Measurements from ENCODE around the gene FBXL20. TPM values are rescaled to one million over a fixed set of nuclear protein-coding genes. Genes with fewer than 3 reads are reported as not detected.
"Not testable (repeated sequence)": the region's sequence is repeated elsewhere in the genome, so short reads cannot be mapped to it uniquely, and the experiment has no call there.

The FBXL20 gene
- total and polyA plus RNA-seq, 4 donors, result 1.6 to 8.4 (median 5.2) TPM

DNA sequence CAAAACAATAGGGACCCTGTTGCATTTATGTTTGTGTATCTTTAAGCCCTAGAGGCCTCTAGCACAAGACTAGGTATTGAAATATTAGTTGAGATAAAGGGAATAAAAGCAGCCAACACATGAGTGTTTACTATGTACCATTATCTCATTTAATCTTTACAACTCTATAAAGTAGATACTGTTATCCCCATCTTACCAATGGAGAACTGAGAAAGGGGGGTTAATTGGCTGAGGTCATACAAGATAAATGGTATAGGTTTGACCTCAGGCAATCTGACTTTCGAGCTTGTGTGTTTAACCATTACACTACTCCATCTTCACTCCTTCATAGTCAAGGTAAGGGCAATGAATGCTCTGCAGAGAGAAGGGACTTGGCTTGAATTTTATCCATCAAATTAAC, 149.4 kb downstream of the FBXL20 start:
- H3K27me3 ChIP-seq (ENCODE audit: control insufficient read depth in 4 of 4, insufficient read depth in 4 of 4, low read length in 3 of 4), result no peaks in the 10 kb centered on the region
- DNase-seq (ENCODE audit: low spot score), result no peak
- no peak overlapping the region for H3K27ac ChIP-seq (ENCODE audit: low read depth in 1 of 2, low read length in 2 of 2)
- 93% methylated on average over 1 of the region's 1 CpG for WGBS
- no peak overlapping the region for H3K9ac ChIP-seq (ENCODE audit: low read depth in 1 of 2, low read length in 2 of 2)
- H3K36me3 ChIP-seq (ENCODE audit: control insufficient read depth in 4 of 4, insufficient read depth in 3 of 4, low read depth in 1 of 4, low read length in 3 of 4), result peaks cover 0 to 8% (median 4%) of the 10 kb centered on the region in 4 donors
- no peak overlapping the region for H3K4me3 ChIP-seq (ENCODE audit: low read depth in 1 of 3, low read length in 3 of 3)
- H3K9me3 ChIP-seq (ENCODE audit: control insufficient read depth in 4 of 4, low read length in 3 of 4), result no peaks in the 10 kb centered on the region
- peaks cover under 1 to 18% (median 5%) of the 10 kb centered on the region in 4 donors for H3K4me1 ChIP-seq (ENCODE audit: control insufficient read depth in 4 of 4, insufficient read depth in 4 of 4, low read length in 3 of 4)
- TF ChIP-seq RAD21 (IDR thresholded peaks at IDR 0.05), result no peak
- no peak for TF ChIP-seq NR2F2 (IDR thresholded peaks at IDR 0.05)
- TF ChIP-seq, protein P1, sequence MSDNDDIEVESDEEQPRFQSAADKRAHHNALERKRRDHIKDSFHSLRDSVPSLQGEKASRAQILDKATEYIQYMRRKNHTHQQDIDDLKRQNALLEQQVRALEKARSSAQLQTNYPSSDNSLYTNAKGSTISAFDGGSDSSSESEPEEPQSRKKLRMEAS (IDR thresholded peaks at IDR 0.05), result no peak

DNA sequence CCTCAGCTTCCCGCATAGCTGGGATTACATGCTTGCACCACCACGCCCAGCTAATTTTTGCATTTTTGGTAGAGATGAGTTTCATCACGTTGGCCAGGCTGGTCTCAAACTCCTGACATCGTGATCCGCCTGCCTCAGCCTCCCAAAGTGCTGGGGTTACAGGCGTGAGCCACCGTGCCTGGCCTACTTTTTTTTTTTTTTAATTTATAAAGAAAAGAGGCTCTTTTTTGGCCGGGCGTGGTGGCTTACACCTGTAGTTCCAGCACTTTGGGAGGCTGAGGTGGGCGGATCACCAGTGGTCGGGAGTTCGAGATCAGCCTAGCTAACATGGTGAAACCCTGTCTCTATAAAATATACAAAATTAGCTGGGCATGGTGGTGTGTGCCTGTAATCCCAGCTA, 151.3 kb downstream of the FBXL20 start:
- H3K9ac ChIP-seq (ENCODE audit: low read depth in 1 of 2, low read length in 2 of 2); H3K36me3 ChIP-seq (ENCODE audit: control insufficient read depth in 4 of 4, insufficient read depth in 3 of 4, low read depth in 1 of 4, low read length in 3 of 4); DNase-seq (ENCODE audit: low spot score); H3K27ac ChIP-seq (ENCODE audit: low read depth in 1 of 2, low read length in 2 of 2); H3K9me3 ChIP-seq (ENCODE audit: control insufficient read depth in 4 of 4, low read length in 3 of 4); H3K4me3 ChIP-seq (ENCODE audit: low read depth in 1 of 3, low read length in 3 of 3); H3K27me3 ChIP-seq (ENCODE audit: control insufficient read depth in 4 of 4, insufficient read depth in 4 of 4, low read length in 3 of 4); H3K4me1 ChIP-seq (ENCODE audit: control insufficient read depth in 4 of 4, insufficient read depth in 4 of 4, low read length in 3 of 4): not testable (repeated sequence)
- WGBS, result 96% methylated on average over 12 of the region's 12 CpGs

DNA sequence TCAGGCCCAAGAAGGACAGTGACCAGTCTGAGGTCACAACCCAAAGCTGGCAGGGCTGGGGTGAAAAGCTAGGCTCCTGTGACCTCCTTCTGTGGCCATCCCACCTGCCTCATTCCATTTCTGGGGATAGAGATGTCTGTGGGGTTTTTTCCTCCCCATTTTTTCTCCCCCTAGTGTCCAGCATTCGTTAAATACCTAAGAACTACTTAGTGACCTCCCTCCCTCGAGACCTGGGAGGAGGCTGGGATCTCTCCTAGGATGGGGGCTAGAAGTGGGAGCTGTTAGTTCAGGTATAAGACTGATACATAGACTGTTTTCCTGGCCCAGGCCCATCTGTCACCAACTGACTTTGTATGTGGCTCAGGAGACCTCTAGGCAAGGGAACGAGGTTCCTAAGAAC, 155.2 kb downstream of the FBXL20 start:
- Histone ChIP-seq H3K36me3 (ENCODE audit: control insufficient read depth in 4 of 4, insufficient read depth in 3 of 4, low read depth in 1 of 4, low read length in 3 of 4) (no peaks in the 10 kb centered on the region), H3K4me3 (ENCODE audit: low read depth in 1 of 3, low read length in 3 of 3) (no peak overlapping the region), H3K9ac (ENCODE audit: low read depth in 1 of 2, low read length in 2 of 2) (no peak overlapping the region), H3K4me1 (ENCODE audit: control insufficient read depth in 4 of 4, insufficient read depth in 4 of 4, low read length in 3 of 4) (peaks cover 0 to 4% (median 0%) of the 10 kb centered on the region in 4 donors), H3K9me3 (ENCODE audit: control insufficient read depth in 4 of 4, low read length in 3 of 4) (no peaks in the 10 kb centered on the region), H3K27me3 (ENCODE audit: control insufficient read depth in 4 of 4, insufficient read depth in 4 of 4, low read length in 3 of 4) (no peaks in the 10 kb centered on the region), H3K27ac (ENCODE audit: low read depth in 1 of 2, low read length in 2 of 2) (no peak overlapping the region)
- no peak for DNase-seq (ENCODE audit: low spot score)
- no peak for TF ChIP-seq HNF4A (conservative IDR thresholded peaks at IDR 0.05)
- TF ChIP-seq RXRA (IDR thresholded peaks at IDR 0.05), result no peak
- TF ChIP-seq, protein P1 (IDR thresholded peaks at IDR 0.05), result no peak
- TF ChIP-seq NR2F2 (IDR thresholded peaks at IDR 0.05), result no peak
- TF ChIP-seq TAF1 (conservative IDR thresholded peaks at IDR 0.05), result no peak
- no peak for TF ChIP-seq HNF4G (IDR thresholded peaks at IDR 0.05)
- TF ChIP-seq, protein P2, sequence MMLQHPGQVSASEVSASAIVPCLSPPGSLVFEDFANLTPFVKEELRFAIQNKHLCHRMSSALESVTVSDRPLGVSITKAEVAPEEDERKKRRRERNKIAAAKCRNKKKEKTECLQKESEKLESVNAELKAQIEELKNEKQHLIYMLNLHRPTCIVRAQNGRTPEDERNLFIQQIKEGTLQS (IDR thresholded peaks at IDR 0.05), result no peak
- TF ChIP-seq, protein P3, sequence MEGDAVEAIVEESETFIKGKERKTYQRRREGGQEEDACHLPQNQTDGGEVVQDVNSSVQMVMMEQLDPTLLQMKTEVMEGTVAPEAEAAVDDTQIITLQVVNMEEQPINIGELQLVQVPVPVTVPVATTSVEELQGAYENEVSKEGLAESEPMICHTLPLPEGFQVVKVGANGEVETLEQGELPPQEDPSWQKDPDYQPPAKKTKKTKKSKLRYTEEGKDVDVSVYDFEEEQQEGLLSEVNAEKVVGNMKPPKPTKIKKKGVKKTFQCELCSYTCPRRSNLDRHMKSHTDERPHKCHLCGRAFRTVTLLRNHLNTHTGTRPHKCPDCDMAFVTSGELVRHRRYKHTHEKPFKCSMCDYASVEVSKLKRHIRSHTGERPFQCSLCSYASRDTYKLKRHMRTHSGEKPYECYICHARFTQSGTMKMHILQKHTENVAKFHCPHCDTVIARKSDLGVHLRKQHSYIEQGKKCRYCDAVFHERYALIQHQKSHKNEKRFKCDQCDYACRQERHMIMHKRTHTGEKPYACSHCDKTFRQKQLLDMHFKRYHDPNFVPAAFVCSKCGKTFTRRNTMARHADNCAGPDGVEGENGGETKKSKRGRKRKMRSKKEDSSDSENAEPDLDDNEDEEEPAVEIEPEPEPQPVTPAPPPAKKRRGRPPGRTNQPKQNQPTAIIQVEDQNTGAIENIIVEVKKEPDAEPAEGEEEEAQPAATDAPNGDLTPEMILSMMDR (IDR thresholded peaks at IDR 0.05; ENCODE audit: low read depth, low read length, missing input control), result no peak
- TF ChIP-seq, protein P4, sequence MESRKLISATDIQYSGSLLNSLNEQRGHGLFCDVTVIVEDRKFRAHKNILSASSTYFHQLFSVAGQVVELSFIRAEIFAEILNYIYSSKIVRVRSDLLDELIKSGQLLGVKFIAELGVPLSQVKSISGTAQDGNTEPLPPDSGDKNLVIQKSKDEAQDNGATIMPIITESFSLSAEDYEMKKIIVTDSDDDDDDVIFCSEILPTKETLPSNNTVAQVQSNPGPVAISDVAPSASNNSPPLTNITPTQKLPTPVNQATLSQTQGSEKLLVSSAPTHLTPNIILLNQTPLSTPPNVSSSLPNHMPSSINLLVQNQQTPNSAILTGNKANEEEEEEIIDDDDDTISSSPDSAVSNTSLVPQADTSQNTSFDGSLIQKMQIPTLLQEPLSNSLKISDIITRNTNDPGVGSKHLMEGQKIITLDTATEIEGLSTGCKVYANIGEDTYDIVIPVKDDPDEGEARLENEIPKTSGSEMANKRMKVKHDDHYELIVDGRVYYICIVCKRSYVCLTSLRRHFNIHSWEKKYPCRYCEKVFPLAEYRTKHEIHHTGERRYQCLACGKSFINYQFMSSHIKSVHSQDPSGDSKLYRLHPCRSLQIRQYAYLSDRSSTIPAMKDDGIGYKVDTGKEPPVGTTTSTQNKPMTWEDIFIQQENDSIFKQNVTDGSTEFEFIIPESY (IDR thresholded peaks at IDR 0.05), result no peak
- no peak for TF ChIP-seq SP1 (IDR thresholded peaks at IDR 0.05)
- no peak for TF ChIP-seq FOXA2 (IDR thresholded peaks at IDR 0.05)
- no peak for TF ChIP-seq JUND (IDR thresholded peaks at IDR 0.05)
- TF ChIP-seq, protein P5, sequence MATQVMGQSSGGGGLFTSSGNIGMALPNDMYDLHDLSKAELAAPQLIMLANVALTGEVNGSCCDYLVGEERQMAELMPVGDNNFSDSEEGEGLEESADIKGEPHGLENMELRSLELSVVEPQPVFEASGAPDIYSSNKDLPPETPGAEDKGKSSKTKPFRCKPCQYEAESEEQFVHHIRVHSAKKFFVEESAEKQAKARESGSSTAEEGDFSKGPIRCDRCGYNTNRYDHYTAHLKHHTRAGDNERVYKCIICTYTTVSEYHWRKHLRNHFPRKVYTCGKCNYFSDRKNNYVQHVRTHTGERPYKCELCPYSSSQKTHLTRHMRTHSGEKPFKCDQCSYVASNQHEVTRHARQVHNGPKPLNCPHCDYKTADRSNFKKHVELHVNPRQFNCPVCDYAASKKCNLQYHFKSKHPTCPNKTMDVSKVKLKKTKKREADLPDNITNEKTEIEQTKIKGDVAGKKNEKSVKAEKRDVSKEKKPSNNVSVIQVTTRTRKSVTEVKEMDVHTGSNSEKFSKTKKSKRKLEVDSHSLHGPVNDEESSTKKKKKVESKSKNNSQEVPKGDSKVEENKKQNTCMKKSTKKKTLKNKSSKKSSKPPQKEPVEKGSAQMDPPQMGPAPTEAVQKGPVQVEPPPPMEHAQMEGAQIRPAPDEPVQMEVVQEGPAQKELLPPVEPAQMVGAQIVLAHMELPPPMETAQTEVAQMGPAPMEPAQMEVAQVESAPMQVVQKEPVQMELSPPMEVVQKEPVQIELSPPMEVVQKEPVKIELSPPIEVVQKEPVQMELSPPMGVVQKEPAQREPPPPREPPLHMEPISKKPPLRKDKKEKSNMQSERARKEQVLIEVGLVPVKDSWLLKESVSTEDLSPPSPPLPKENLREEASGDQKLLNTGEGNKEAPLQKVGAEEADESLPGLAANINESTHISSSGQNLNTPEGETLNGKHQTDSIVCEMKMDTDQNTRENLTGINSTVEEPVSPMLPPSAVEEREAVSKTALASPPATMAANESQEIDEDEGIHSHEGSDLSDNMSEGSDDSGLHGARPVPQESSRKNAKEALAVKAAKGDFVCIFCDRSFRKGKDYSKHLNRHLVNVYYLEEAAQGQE (IDR thresholded peaks at IDR 0.05), result no peak
- TF ChIP-seq RAD21 (IDR thresholded peaks at IDR 0.05), result no peak
- WGBS, result 67% methylated on average over 3 of the region's 3 CpGs

Measured in liver (tissue), 9 donors.